GM19099 (cell line): ENCODE data around the gene CACNA2D4.

Experiments used
- POLR2A ChIP-seq: IDR thresholded peaks from 3 replicates; pipeline ENCODE4 v1.6.1; 2011; ENCODE audit warnings: low read depth; ENCODE audit not compliant: insufficient read length; ENCODE audit errors: extremely low read depth

CACNA2D4 gene

DNA sequence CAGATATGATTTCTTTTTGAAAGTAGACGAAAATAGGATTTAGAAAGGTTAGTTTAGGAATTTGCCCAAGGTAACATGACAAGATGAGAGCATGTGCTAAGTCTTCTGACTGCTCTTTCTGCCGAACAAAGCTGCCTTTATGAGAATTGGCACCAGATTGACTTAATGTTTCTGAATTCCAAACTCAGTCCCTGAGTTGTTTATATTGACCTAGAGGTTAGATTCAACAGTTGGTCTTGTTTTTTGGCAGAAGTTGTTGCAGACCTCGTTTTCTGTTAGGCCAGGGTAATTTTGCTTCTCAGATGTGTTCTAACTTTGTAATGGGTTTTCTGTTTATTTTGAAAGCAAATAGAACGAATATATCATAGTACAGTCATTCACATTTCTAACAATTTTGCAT lies 159.6 kb downstream of the CACNA2D4 start:
- no peak for TF ChIP-seq POLR2A

DNA sequence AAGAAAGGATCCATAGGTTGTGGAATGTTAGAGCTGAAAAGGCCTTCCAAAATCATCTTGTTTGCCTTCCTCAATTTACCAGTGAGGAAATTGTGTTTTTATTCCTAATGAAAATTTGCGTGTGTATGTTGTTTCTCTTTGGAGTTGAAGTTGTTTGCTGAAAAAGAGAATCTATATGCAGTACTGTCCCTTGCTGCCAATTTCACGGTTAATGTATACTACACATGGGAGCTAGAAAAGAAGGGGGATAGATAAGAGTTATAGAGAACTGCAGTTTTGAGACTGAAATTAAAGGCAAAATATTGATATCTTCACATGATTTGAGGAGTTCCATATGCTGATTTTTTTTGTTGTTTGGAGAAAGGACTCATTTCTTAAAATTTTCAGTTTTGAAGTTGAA lies 160.1 kb downstream of the CACNA2D4 start:
- TF ChIP-seq POLR2A: no peak

DNA sequence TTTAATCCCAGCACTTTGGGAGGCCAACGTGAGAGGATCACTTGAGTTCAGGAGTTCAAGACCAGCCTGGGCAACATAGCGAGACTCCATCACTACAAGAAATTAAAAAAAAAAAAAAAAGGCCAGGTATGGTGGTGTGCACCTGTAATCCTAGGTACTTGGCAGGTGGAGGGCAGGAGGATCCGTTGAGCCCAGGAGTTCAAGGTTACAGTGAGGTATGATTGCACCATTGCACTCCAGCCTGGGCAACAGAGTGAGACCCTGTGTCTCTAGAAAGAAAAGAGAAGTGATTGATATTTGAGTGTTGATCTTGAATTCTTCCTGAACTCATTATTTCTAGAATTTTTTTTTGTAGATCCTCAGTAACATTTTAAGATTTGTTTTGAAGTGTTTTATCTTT lies 168.2 kb downstream of the CACNA2D4 start:
- TF ChIP-seq POLR2A: no peak

DNA sequence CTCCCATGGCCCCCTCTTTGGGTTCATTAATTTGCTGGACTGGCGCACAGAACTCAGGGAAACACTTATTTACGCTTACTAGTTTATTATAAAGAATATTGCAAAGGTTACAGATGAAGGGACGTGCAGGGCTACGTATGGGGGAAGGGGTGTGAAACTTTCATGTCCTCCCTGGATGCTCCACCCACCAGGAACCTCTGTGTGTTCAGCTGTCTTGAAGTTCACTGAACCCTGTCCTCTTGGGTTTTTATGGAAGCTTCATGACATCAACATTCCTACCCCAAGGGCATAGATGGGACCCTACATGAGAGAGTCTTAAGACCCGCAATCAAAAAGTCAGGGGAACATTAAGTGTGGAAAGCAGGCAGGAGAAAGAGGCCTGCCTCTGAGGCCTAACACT lies 169.4 kb downstream of the CACNA2D4 start:
- no peak for TF ChIP-seq POLR2A

DNA sequence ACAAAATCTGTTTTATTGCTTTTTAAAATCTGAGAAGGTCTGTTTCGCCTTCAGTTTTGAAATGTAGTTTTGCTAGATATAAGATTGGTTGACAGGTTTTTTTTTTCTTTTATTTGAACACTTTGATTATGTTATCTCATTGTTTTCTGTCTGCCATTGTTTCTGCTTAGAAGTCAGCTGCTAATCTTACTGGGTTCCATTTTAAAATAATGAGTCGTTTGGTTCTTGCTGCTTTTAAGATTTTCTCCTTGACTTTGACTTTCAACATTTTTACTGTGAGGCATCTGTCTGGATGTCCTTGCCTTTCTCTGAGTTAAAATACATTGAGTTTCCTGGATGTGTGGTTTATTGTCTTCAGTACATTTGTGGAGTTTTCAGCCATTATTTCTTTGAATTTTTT lies 170.8 kb downstream of the CACNA2D4 start:
- no peak for TF ChIP-seq POLR2A

DNA sequence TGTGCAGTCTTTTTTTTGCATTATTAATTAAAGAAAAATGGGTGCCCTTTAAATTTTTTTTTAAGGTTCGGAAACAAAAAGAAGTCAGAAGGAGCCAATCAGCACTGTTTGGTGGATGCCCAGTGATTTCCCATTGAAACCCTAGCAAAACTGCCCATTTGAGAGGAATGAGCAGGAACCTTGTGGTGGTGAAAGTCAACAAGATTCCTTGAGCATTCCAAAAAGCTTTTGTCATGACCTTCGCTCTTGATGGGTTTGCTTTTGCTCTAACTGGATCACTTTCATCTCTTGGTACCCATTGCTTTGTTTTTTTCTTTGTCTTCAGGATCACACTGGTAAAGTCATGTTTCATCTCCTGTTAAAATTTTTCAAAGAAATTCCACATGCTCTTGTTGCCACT lies 173.5 kb downstream of the CACNA2D4 start:
- no peak for TF ChIP-seq POLR2A
